Duodenal mucosa (tissue), 2 donors: ENCODE results near the gene IDI2.
A peak's percentile ranks its signal among the peaks of the same experiment; 100 is the strongest.

Experiments
- H3K27ac ChIP-seq: one replicate; pipeline ENCODE4 v1.7.0; 2013; ENCODE audit warnings: low read depth, low read length
- H3K27me3 ChIP-seq, 2 donors: one replicate each; pipeline ENCODE4 v1.7.0; 2013; ENCODE audit warnings: low read length in 2 of 2, control low read depth in 1 of 2; ENCODE audit not compliant: insufficient read depth in 2 of 2, control insufficient read depth in 1 of 2
- H3K36me3 ChIP-seq, 2 donors: one replicate each; pipeline ENCODE4 v1.7.0; 2013; ENCODE audit warnings: low read length in 2 of 2, control low read depth in 1 of 2; ENCODE audit not compliant: insufficient read depth in 2 of 2, control insufficient read depth in 1 of 2
- H3K4me1 ChIP-seq, 2 donors: one replicate each; pipeline ENCODE4 v1.7.0; 2013; ENCODE audit warnings: low read length in 2 of 2, control low read depth in 1 of 2; ENCODE audit not compliant: insufficient read depth in 2 of 2, control insufficient read depth in 1 of 2
- H3K4me3 ChIP-seq, 2 donors: one replicate each; pipeline ENCODE4 v1.7.0; 2013; ENCODE audit warnings: low read length in 2 of 2, low read depth in 1 of 2
- H3K9ac ChIP-seq, 2 donors: one replicate each; pipeline ENCODE4 v1.7.0; 2013; ENCODE audit warnings: low read length in 2 of 2, low read depth in 1 of 2
- H3K9me3 ChIP-seq, 2 donors: one replicate each; pipeline ENCODE4 v1.7.0; 2013; ENCODE audit warnings: low read length in 2 of 2, control low read depth in 1 of 2; ENCODE audit not compliant: control insufficient read depth in 1 of 2

Gene IDI2

GRCh38 chr10:1059902-1060301, 34.2 kb upstream of the IDI2 start:
- Histone ChIP-seq H3K27me3 (no peaks in the 10 kb centered on the region), H3K4me1 (peaks cover 16 to 29% of the 10 kb centered on the region in 2 donors), H3K9ac (no peak overlapping the region), H3K4me3 (no peak overlapping the region), H3K36me3 (peaks cover 4 to 5% of the 10 kb centered on the region in 2 donors), H3K27ac (no peak overlapping the region), H3K9me3 (no peaks in the 10 kb centered on the region)

GRCh38 chr10:1058017-1058416, 32.4 kb upstream of the IDI2 start:
- no peak overlapping the region for H3K9ac ChIP-seq
- peak overlapping the region; percentile 3 to 92 for H3K4me3 ChIP-seq

GRCh38 chr10:1057106-1057657, 31.5 kb upstream of the IDI2 start:
- Histone ChIP-seq H3K4me3 (peak overlapping the region; percentile 92 to 96), H3K27me3 (no peaks in the 10 kb centered on the region), H3K9me3 (no peaks in the 10 kb centered on the region), H3K9ac (peak overlapping the region; percentile 83 to 95), H3K4me1 (peaks cover 28 to 37% of the 10 kb centered on the region in 2 donors), H3K27ac (peak overlapping the region; percentile 96), H3K36me3 (peaks cover 5 to 10% of the 10 kb centered on the region in 2 donors)

More at GRCh38 chr10:1058017-1058416, 32.4 kb upstream of the IDI2 start:
- Histone ChIP-seq H3K27me3 (no peaks in the 10 kb centered on the region), H3K27ac (no peak overlapping the region), H3K9me3 (no peaks in the 10 kb centered on the region), H3K4me1 (peaks cover 28 to 37% of the 10 kb centered on the region in 2 donors), H3K36me3 (peaks cover 0 to 7% of the 10 kb centered on the region in 2 donors)

GRCh38 chr10:1056326-1057105, 30.9 kb upstream of the IDI2 start, which contains the start of gene WDR37:
TSS of gene WDR37 (plus strand) at chr10:1056385. CDS start at chr10:1072156, 15,771 bp downstream.
- Histone ChIP-seq H3K36me3 (peaks cover 5 to 12% of the 10 kb centered on the region in 2 donors), H3K9ac (peak within 1 kb of the TSS; percentile 83 to 95), H3K9me3 (no peaks in the 10 kb centered on the region), H3K4me1 (peaks cover 28 to 37% of the 10 kb centered on the region in 2 donors), H3K4me3 (peak within 1 kb of the TSS; percentile 92 to 96), H3K27me3 (no peaks in the 10 kb centered on the region), H3K27ac (peak within 1 kb of the TSS; percentile 96)

GRCh38 chr10:1054684-1055083, 29.0 kb upstream of the IDI2 start:
- peaks cover 5 to 12% of the 10 kb centered on the region in 2 donors for H3K36me3 ChIP-seq

GRCh38 chr10:1050554-1050953, 24.9 kb upstream of the IDI2 start:
- H3K4me3 ChIP-seq, result peak overlapping the region; percentile 23 to 98
- no peak overlapping the region for H3K27ac ChIP-seq
- peaks cover 5 to 12% of the 10 kb centered on the region in 2 donors for H3K36me3 ChIP-seq
- H3K27me3 ChIP-seq, result no peaks in the 10 kb centered on the region
- peaks cover 32 to 38% of the 10 kb centered on the region in 2 donors for H3K4me1 ChIP-seq
- no peaks in the 10 kb centered on the region for H3K9me3 ChIP-seq
- H3K9ac ChIP-seq, result peak overlapping the region in 1 of 2 donors; percentile 15

More at GRCh38 chr10:1054684-1055083, 29.0 kb upstream of the IDI2 start:
- Histone ChIP-seq H3K9ac (peak overlapping the region; percentile 39 to 44), H3K27me3 (no peaks in the 10 kb centered on the region), H3K9me3 (no peaks in the 10 kb centered on the region), H3K27ac (no peak overlapping the region), H3K4me3 (peak overlapping the region; percentile 46 to 96), H3K4me1 (peaks cover 35 to 42% of the 10 kb centered on the region in 2 donors)

GRCh38 chr10:1050145-1050544, 24.5 kb upstream of the IDI2 start:
- H3K36me3 ChIP-seq, result peaks cover 5 to 12% of the 10 kb centered on the region in 2 donors
- no peak overlapping the region for H3K27ac ChIP-seq
- H3K4me3 ChIP-seq, result peak overlapping the region; percentile 97 to 98
- H3K4me1 ChIP-seq, result peaks cover 29 to 37% of the 10 kb centered on the region in 2 donors
- H3K9me3 ChIP-seq, result no peaks in the 10 kb centered on the region
- H3K9ac ChIP-seq, result peak overlapping the region; percentile 84 to 91
- H3K27me3 ChIP-seq, result no peaks in the 10 kb centered on the region

GRCh38 chr10:1049425-1049958, 23.8 kb upstream of the IDI2 start:
- H3K4me1 ChIP-seq, result peaks cover 23 to 35% of the 10 kb centered on the region in 2 donors
- peak overlapping the region; percentile 100 for H3K27ac ChIP-seq
- H3K4me3 ChIP-seq, result peak overlapping the region; percentile 97 to 98
- peak overlapping the region; percentile 84 to 91 for H3K9ac ChIP-seq
- H3K27me3 ChIP-seq, result no peaks in the 10 kb centered on the region
- peaks cover 5 to 11% of the 10 kb centered on the region in 2 donors for H3K36me3 ChIP-seq
- no peaks in the 10 kb centered on the region for H3K9me3 ChIP-seq

GRCh38 chr10:1048732-1049424, 23.2 kb upstream of the IDI2 start, which contains the start of gene IDI1:
TSS of gene IDI1 (minus strand) at chr10:1049119. CDS start at chr10:1049003, 116 bp downstream.
- no peaks in the 10 kb centered on the region for H3K9me3 ChIP-seq
- H3K4me3 ChIP-seq, result peak within 1 kb of the TSS; percentile 97 to 98
- H3K9ac ChIP-seq, result peak within 1 kb of the TSS; percentile 87 to 91
- peak within 1 kb of the TSS; percentile 100 for H3K27ac ChIP-seq
- peaks cover 5 to 9% of the 10 kb centered on the region in 2 donors for H3K36me3 ChIP-seq
- peaks cover 24 to 34% of the 10 kb centered on the region in 2 donors for H3K4me1 ChIP-seq
- no peaks in the 10 kb centered on the region for H3K27me3 ChIP-seq
